Transverse colon (tissue), 4 donors: ENCODE results near the gene MARVELD3. TPM values are rescaled to one million over a fixed set of nuclear protein-coding genes. Genes with fewer than 3 reads are reported as not detected.
"Not testable (repeated sequence)": the region's sequence is repeated elsewhere in the genome, so short reads cannot be mapped to it uniquely, and the experiment has no call there.

ENCODE experiments used
- DNase-seq: peaks from one replicate; pipeline ENCODE4 v3.0.0-alpha.2; 2019
- H3K27ac ChIP-seq, 4 donors: fragments of 200-600 bp; sonication (generic); 2 replicates each; pipeline ENCODE4 v1.5.1; 2016 to 2018; ENCODE audit warnings: inconsistent platforms in 4 of 4
- H3K27me3 ChIP-seq: fragments of 200-600 bp; sonication (generic); 2 replicates; pipeline ENCODE4 v1.5.1; 2017; ENCODE audit warnings: inconsistent platforms
- H3K36me3 ChIP-seq, 4 donors: fragments of 200-600 bp; sonication (generic); 2 replicates each; pipeline ENCODE4 v1.5.1; 2017 to 2019; ENCODE audit warnings: inconsistent platforms in 4 of 4
- H3K4me1 ChIP-seq, 4 donors: fragments of 200-600 bp; sonication (generic); 2 replicates each; pipeline ENCODE4 v1.5.1; 2017 to 2020; ENCODE audit warnings: inconsistent platforms in 4 of 4
- H3K4me3 ChIP-seq, 4 donors: fragments of 200-600 bp; sonication (generic); 1 replicate in 1 of 4; 2 replicates in 3 of 4; pipeline versions ENCODE4 v1.5.1 to v1.6.1; 2017 to 2019; ENCODE audit warnings: inconsistent platforms in 4 of 4
- H3K9me3 ChIP-seq, 2 donors: fragments of 200-600 bp; sonication (generic); 2 replicates each; pipeline ENCODE4 v1.5.1; 2017 to 2019; ENCODE audit warnings: inconsistent platforms in 2 of 2
- CTCF ChIP-seq, 5 experiments: fragments of 200-600 bp in 3 of 5; fragments of 450-650 bp in 2 of 5; sonication (generic) in 3 of 5; IDR thresholded peaks; 1 replicate in 2 of 5; 2 replicates in 3 of 5; pipeline ENCODE4 v1.5.1; 2016 to 2017; ENCODE audit warnings: antibody characterized with exemption in 5 of 5, inconsistent platforms in 3 of 5, mild to moderate bottlenecking in 2 of 5, moderate library complexity in 1 of 5
- EP300 ChIP-seq: sonication (generic); formaldehyde crosslinking; IDR thresholded peaks from one replicate; pipeline ENCODE4 v1.6.1; 2017; ENCODE audit warnings: antibody characterized with exemption, low read depth
- POLR2A ChIP-seq: fragments of 450-650 bp; IDR thresholded peaks from one replicate; pipeline ENCODE4 v1.6.1; 2016; ENCODE audit warnings: antibody characterized with exemption, mild to moderate bottlenecking, moderate library complexity
- POLR2AphosphoS5 ChIP-seq, 3 donors: sonication (generic); formaldehyde crosslinking; IDR thresholded peaks; one replicate each; pipeline ENCODE4 v1.6.1; 2016; ENCODE audit warnings: antibody characterized with exemption in 3 of 3
- WGBS, 2 donors: methylation state at CpG; one replicate each; pipeline ENCODE4 v1.1.5; 2018; ENCODE audit warnings: low coverage in 1 of 2; 5-methylcytosine and 5-hydroxymethylcytosine counted together
- in situ Hi-C, 4 donors: fragments of 200-750 bp; cut with MboI; loops; one replicate each; pipeline versions ENCODE4 v1.15.0 to v1.15.1; 2017; ENCODE audit warnings: low sequenced_read_pairs in 3 of 4, low pct_ligation_motif_present in 1 of 4, low pct_unique_long_range_greater_than_20kb in 1 of 4
- intact Hi-C: fragments of 100-400 bp; cut with DNase I; formaldehyde crosslinking; loops from one replicate; pipeline ENCODE4 v1.15.1; 2023; ENCODE audit warnings: low total_unique reads
- total RNA-seq, 4 donors: library from RNA; depleted of rRNA; stranded (reverse); fragments of >200 nt; gene quantifications; one replicate each; pipeline ENCODE4 v1.1.0, GENCODE V29; 2016

Gene MARVELD3
- total RNA-seq, 4 donors from 2014 or later = 113 to 381 (median 164) TPM

GRCh38 chr16:71609066-71609465 is 16.9 kb upstream of the MARVELD3 start:
- DNase-seq = no peak
- intact Hi-C loops = no loop called here

GRCh38 chr16:71610447-71610846 is 15.5 kb upstream of the MARVELD3 start:
- 74 to 89% methylated on average over 4 of the region's 4 CpGs for WGBS, 2 donors
- Histone ChIP-seq H3K9me3 (no peaks in the 10 kb centered on the region), H3K4me1 (peaks cover 0 to 6% (median 1%) of the 10 kb centered on the region in 4 donors), H3K27me3 (peaks cover 4% of the 10 kb centered on the region), H3K4me3 (no peak overlapping the region), H3K27ac (no peak overlapping the region), H3K36me3 (no peaks in the 10 kb centered on the region)
- DNase-seq = no peak
- TF ChIP-seq CTCF (IDR thresholded peaks at IDR 0.05) (no peak), POLR2AphosphoS5 (IDR thresholded peaks at IDR 0.05) (no peak), POLR2A (no peak), EP300 (no peak)
- in situ Hi-C loops (loop anchor here in 3 of 4 donors (10.0 to 25.0 kb wide), 2 partner anchors 196 to 198 kb away; no protein-coding TSS in a partner anchor), intact Hi-C loops (no loop called here)

More at GRCh38 chr16:71609066-71609465, 16.9 kb upstream of the MARVELD3 start:
- in situ Hi-C loops = loop anchor here in 1 of 4 donors (25.0 kb wide), 1 partner anchor 197 kb away; no protein-coding TSS in a partner anchor
- Histone ChIP-seq H3K9me3 (no peaks in the 10 kb centered on the region), H3K27ac (no peak overlapping the region), H3K4me3 (no peak overlapping the region), H3K36me3 (no peaks in the 10 kb centered on the region), H3K4me1 (peaks cover 0 to 6% (median 1%) of the 10 kb centered on the region in 4 donors), H3K27me3 (no peaks in the 10 kb centered on the region)
- WGBS, 2 donors = 54 to 64% methylated on average over 2 of the region's 2 CpGs
- no peak for TF ChIP-seq CTCF (IDR thresholded peaks at IDR 0.05)
- no peak for TF ChIP-seq POLR2AphosphoS5 (IDR thresholded peaks at IDR 0.05)
- TF ChIP-seq POLR2A = no peak
- no peak for TF ChIP-seq EP300

- intact Hi-C loops (no loop called here), in situ Hi-C loops (loop anchor here in 3 of 4 donors (10.0 to 25.0 kb wide), 2 partner anchors 196 to 199 kb away; no protein-coding TSS in a partner anchor)
These were observed 14.8 kb upstream of the MARVELD3 start for GRCh38 chr16:71610936-71611871.

GRCh38 chr16:71614956-71615355 is 11.0 kb upstream of the MARVELD3 start:
- intact Hi-C loops, H3K27ac ChIP-seq, H3K4me3 ChIP-seq, H3K4me1 ChIP-seq, H3K27me3 ChIP-seq, H3K36me3 ChIP-seq, H3K9me3 ChIP-seq, DNase-seq: not testable (repeated sequence)
- in situ Hi-C loops = loop anchor here in 3 of 4 donors (10.0 to 25.0 kb wide), 2 partner anchors 200 to 203 kb away; no protein-coding TSS in a partner anchor
- 91 to 92% methylated on average over 2 to 8 of the region's 8 CpGs for WGBS, 2 donors

More at GRCh38 chr16:71610936-71611871, 14.8 kb upstream of the MARVELD3 start:
- no peak for TF ChIP-seq POLR2A
- TF ChIP-seq CTCF (IDR thresholded peaks at IDR 0.05) = peak; percentile 77 to 92 (median 87)
- peak; percentile 78 for DNase-seq
- peaks cover 6% of the 10 kb centered on the region for H3K27me3 ChIP-seq
- H3K4me1 ChIP-seq = peaks cover 0 to 6% (median 1%) of the 10 kb centered on the region in 4 donors
- H3K36me3 ChIP-seq = no peaks in the 10 kb centered on the region
- no peaks in the 10 kb centered on the region for H3K9me3 ChIP-seq
- WGBS, 2 donors = 12 to 17% methylated on average over 6 to 19 of the region's 19 CpGs
- H3K27ac ChIP-seq = no peak overlapping the region
- no peak overlapping the region for H3K4me3 ChIP-seq
